VCaP (cell line): ENCODE measurements around the gene EIF4G3.
"Not testable (repeated sequence)": the region's sequence is repeated elsewhere in the genome, so short reads cannot be mapped to it uniquely, and the experiment has no call there.

Experiments used
- H3K27ac ChIP-seq: fragments of 450-650 bp; 2 replicates; pipeline ENCODE4 v1.5.1; 2017
- CTCF ChIP-seq: fragments of 450-650 bp; conservative IDR thresholded peaks from 2 replicates; pipeline ENCODE4 v1.5.1; 2017; ENCODE audit warnings: mild to moderate bottlenecking, moderate library complexity

The EIF4G3 gene

DNA sequence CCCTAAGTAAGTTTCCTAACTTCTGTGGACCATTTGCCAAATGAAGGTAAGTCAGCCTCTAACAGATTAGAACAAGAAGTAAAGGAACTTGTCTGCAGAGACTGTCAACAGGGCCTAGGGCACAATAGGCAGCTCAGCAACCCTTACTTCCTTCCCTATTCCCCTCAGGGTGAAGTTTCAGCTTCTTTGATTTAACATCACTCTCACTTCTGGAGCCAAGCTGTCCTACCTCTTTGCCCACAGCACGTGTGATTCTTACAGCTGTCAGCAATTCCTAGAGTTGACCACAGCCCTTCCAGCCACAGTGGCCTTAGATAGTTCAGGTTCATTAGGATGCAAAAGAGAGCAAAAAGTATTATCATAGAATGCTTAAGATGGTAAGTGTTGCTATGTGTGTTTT is 7.6 kb upstream of the EIF4G3 start:
- no peak overlapping the region for H3K27ac ChIP-seq
- TF ChIP-seq CTCF, result no peak

DNA sequence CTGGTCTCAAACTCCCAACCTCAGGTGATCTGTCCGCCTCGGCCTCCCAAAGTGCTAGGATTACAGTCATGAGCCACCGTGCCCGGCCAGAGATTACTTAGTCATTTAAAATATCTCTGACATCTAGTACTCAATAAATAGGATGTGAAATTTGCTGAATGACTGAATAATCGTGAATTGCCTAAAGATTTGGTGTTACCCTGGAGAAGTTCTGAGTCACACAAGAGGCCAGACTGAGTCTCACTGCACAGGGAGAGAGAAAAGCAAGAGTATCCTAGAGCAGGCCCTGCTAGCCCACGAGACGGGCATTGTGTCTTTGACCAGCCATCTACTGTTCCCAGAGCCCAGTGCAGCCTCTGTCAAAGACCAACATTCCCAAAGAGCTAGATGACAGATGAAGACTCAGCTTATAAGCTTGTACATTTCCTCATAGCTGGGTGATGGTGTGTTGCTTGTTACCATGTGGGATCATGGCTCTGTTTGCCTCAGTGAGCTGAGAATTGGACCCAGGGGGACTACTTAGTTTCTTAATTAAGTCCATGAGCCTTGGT is 5.6 kb upstream of the EIF4G3 start:
- H3K27ac ChIP-seq, result no peak overlapping the region
- TF ChIP-seq CTCF, result no peak

DNA sequence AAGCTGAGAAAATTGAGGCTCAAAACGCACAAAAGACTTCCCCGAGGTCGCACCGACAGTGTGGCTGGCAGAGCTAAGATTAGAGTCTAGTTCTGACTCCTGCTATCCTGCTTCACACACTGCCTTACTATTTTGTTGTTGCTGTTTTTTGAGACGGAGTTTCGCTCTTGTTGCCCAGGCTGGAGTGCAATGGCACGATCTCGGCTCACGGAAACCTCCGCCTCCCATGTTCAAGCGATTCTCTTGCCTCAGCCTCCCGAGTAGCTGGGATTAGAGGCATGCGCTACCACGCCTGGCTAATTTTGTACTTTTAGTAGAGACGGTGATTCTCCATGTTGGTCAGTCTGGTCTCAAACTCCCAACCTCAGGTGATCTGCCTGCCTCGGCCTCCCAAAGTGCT is 1.6 kb upstream of the EIF4G3 start:
- H3K27ac ChIP-seq, result not testable (repeated sequence)

DNA sequence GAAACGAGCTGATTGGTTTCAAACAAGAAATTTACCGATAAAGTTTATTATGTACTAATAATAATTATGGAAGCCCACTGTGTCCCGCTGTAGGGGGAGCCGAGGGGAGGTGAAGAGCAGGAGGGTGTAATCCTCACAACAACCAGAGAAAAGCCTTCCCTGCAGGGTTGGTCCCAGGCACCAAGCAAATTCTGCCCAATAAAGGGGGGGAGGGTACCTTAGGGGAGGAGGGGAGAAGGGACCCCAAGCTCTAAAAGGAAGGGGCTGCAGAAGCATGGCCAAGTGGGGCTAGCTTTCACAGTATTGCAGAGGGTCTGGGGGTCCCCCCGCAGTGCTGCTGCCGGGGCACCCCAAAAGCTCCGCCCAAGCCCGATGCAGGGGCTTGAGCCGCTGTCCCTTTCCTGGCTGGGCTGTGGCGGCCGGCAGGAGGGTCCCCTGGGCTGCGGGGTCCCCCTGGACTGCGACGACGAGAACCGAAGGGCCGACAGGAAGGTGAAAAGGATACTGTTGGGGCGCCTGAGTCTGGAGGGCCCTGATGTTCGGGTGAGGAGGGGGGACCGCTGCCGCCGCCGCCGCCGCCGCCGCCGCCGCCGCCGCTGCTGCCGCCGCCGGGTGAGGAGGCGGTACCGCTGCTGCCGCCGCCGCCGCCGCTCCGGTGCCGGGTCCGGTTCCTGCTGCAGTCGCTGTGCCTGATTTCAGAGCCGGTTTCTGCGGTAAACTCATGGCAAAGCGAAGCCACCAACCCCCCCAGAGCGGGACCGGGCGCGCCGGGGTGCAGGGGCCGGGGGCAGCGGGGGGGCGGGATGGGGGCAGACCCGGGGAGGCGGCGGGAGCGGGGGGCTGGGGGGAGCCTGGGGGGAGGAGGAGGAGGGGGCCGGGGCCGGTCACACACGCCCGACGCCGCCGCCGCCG is 771 bp downstream of the EIF4G3 start:
- no peak for TF ChIP-seq CTCF
- peak overlapping the region; percentile 83 for H3K27ac ChIP-seq

DNA sequence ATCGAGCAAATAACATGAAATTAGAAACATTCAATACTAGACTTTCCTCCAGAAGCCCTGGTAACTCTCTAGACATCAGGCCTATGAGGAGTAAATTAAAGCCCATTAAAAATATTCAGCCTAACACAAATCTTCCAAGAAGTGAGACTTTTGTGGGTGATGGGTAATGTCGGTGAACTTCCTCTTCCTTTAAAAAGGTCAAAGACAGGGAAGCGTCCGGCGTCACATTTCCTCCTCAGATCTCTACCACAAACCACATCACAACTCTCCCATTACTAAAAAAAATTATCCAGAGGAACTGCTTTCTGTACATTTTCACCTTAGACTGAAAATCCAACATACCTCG is 1.4 kb downstream of the EIF4G3 start:
- H3K27ac ChIP-seq, result peak overlapping the region; percentile 83
- TF ChIP-seq CTCF, result no peak

DNA sequence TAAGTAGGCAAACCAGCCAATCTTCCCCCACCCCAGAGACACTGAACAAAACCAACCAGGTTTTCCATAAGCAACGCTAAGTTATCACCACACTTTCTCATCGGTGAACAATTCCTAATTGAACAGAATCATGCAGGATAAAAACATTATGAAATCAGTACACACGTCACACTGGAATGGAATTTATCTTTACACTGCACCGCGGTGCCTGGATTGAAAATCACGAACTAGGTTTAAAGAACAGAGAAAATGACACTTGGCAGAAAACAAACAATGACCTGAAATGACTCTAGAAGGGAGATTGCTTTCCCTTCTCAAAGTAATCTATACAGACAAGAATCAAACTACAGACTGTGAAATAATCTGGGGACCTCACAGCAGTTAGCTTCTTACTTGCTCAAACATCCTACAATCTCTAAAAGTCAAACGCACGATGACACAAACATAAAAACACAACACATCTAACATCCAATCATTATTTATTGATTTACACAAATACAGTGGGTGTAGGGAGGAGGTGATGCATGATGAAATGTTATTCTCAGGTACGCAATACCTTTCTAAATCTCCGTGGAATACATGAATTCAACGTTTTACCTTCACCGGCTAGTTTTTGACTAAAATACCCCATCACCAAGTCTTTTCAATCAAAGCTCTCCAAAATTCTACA is 1.9 kb downstream of the EIF4G3 start:
- H3K27ac ChIP-seq, result peak overlapping the region; percentile 83

GRCh38 chr1:21174230-21174629 is 2.5 kb downstream of the EIF4G3 start:
- H3K27ac ChIP-seq, result peak overlapping the region; percentile 83
- TF ChIP-seq CTCF, result no peak

More for the DNA sequence above, 1.9 kb downstream of the EIF4G3 start:
- TF ChIP-seq CTCF, result no peak

DNA sequence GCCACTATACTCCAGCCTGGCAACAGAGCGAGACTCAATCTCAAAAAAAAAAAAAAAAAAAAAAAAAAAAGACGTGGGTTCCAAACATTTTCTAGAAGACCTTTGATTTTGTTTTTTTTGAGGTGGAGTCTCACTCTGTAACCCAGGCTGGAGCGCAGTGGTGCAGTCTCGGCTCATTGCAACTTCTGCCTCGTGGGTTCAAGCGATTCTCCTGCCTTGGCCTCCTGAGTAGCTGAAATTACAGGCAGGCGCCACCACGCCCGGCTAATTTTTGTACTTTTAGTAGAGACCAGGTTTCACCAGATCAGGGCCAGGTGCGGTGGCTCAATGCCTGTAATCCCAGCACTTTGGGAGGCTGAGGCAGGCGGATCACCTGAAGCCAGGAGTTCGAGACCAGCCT is 3.6 kb downstream of the EIF4G3 start:
- H3K27ac ChIP-seq, result not testable (repeated sequence)

DNA sequence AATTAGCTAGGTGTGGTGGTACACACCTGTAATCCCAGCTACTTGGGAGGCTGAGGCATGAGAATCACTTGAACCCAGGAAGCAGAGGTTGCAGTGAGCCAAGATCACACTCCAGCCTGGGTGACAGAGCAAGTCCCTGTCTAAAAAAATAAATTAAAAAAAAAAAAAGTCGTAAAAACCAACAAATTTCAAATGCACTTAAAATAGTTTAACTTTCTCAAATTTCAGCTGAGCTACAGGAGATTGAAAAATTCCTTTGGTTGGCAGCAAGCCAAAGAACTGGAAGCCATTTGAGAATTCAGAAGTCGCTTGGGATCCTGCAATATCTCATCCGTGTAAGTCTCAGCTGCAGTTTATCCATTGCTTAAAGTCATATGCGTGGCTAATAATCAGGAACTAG is 5.9 kb downstream of the EIF4G3 start:
- H3K27ac ChIP-seq, result not testable (repeated sequence)
